DMS79 treated with DMSO at 0.1 percent for 48 hours (cell line): ENCODE measurements around the gene MANF.

ENCODE experiments used
- DNase-seq: peaks from one replicate; lab custom pipeline; 2025; lab: John Stamatoyannopoulos, UW

The MANF gene

GRCh38 chr3:51436998-51437639 is 52.0 kb downstream of the MANF start:
- DNase-seq, result no peak
